K562 (cell line): ENCODE measurements around the gene PRDX2. TPM values are rescaled to one million over a fixed set of nuclear protein-coding genes. Genes with fewer than 3 reads are reported as not detected.

Experiments
- GATAD2A ChIP-seq: fragments of 450-650 bp; IDR thresholded peaks from 2 replicates; pipeline ENCODE4 v1.6.1; 2017
- MGA ChIP-seq: fragments of 450-650 bp; IDR thresholded peaks from 2 replicates; pipeline ENCODE4 v1.6.1; 2016; ENCODE audit warnings: mild to moderate bottlenecking, moderate library complexity
- PRMT5 ChIP-seq: sonication (generic); formaldehyde crosslinking; IDR thresholded peaks from 2 replicates; pipeline ENCODE4 v1.5.0; 2020; ENCODE audit warnings: missing genetic modification reagents
- STAT6 ChIP-seq: sonication (generic); formaldehyde crosslinking; IDR thresholded peaks from 2 replicates; pipeline ENCODE4 v1.8.1; 2023; ENCODE audit warnings: mild to moderate bottlenecking, missing genetic modification reagents
- ZNF146 ChIP-seq: IDR thresholded peaks from one replicate; pipeline ENCODE4 v1.6.1; 2018; ENCODE audit warnings: missing compliant biosample characterization; ENCODE audit not compliant: unreplicated experiment
- ZNF165 ChIP-seq: fragments of 250-450 bp; sonication (Bioruptor Pico); IDR thresholded peaks from 2 replicates; pipeline ENCODE4 v1.4.0; 2020; ENCODE audit warnings: borderline replicate concordance
- ZNF512 ChIP-seq: IDR thresholded peaks from 2 replicates; pipeline ENCODE4 v1.6.1; 2016; ENCODE audit warnings: missing genetic modification characterization, missing compliant biosample characterization
- ZNF644 ChIP-seq: fragments of 200-800 bp; sonication (Bioruptor generic); IDR thresholded peaks from 2 replicates; pipeline ENCODE4 v1.6.1; 2016; ENCODE audit warnings: low read depth, missing genetic modification characterization, missing compliant biosample characterization
- ZNF830 ChIP-seq: fragments of 250-450 bp; sonication (Bioruptor Pico); IDR thresholded peaks from 2 replicates; pipeline ENCODE4 v1.5.0; 2021; ENCODE audit warnings: mild to moderate bottlenecking
- ZZZ3 ChIP-seq: fragments of 450-650 bp; IDR thresholded peaks from 2 replicates; pipeline ENCODE4 v1.6.1; 2016; ENCODE audit warnings: antibody characterized with exemption, mild to moderate bottlenecking, moderate library complexity
- polyA plus RNA-seq, 8 experiments: library from polyadenylated mRNA; depleted of rRNA in 4 of 8; stranded (reverse) in 5 of 8; unstranded in 3 of 8; fragments of >200 nt; fragmentation: Nextera tagmentation in 2 of 8; fragmentation: Illumina TruSeq in 1 of 8; extraction: Ambion mirVana in 2 of 8; extraction: Trizol in 1 of 8; gene quantifications; 2 replicates each; pipeline versions ENCODE4 v1.2.1 to v1.2.3, GENCODE V29; 2011 to 2014; ENCODE audit warnings: inconsistent platforms in 1 of 8, missing spikeins in 1 of 8
- total RNA-seq, 7 experiments: library from RNA; depleted of rRNA in 6 of 7; stranded (reverse); fragments of >200 nt in 6 of 7; fragmentation: Illumina TruSeq in 2 of 7; extraction: Trizol in 2 of 7; gene quantifications; 2 replicates each; pipeline versions ENCODE4 v1.2.1 to v1.2.3, GENCODE V29; 2011 to 2021; ENCODE audit warnings: low replicate concordance in 1 of 7

Gene PRDX2
- total and polyA plus RNA-seq, 9 of the 15 experiments (the other 6 are each of a cell fraction or from before 2014, with no cell fraction given) = 206 to 1,183 (median 415) TPM

GRCh38 chr19:12777217-12778016 is 24.2 kb downstream of the PRDX2 start (continued):
- TF ChIP-seq MGA (no peak), STAT6 (no peak), GATAD2A (peak; percentile 67; the same call in 1 of the 2 replicates), ZZZ3 (no peak), ZNF512 (tag) (no peak), ZNF644 (no peak), ZNF146 (no peak), PRMT5 (CRISPR knock-in tag) (no peak), ZNF830 (CRISPR knock-in tag) (no peak), ZNF165 (CRISPR knock-in tag) (no peak)
